Measurements from ENCODE around the gene ACP2. TPM values are rescaled to one million over a fixed set of nuclear protein-coding genes. Genes with fewer than 3 reads are reported as not detected.

ACP2 gene
- total RNA-seq, 6 experiments from 2014 or later = 53.3 to 173 (median 64.1) TPM

GRCh38 chr11:47241841-47242301 lies 6.7 kb downstream of the ACP2 start:
- Histone ChIP-seq H3K27ac (no peak overlapping the region), H3K9me3 (no peaks in the 10 kb centered on the region), H3K27me3 (no peaks in the 10 kb centered on the region), H3K4me1 (peaks cover 2 to 44% (median 27%) of the 10 kb centered on the region in 4 donors), H3K36me3 (peaks cover 4 to 53% (median 26%) of the 10 kb centered on the region in 4 donors), H3K4me3 (no peak overlapping the region)
- no peak for DNase-seq
- no peak for ATAC-seq
- intact Hi-C loops (cut with DNase I) = no loop called here
- 76% methylated on average over 3 of the region's 3 CpGs for WGBS (ENCODE audit: insufficient coverage, low coverage, low lambda C conversion rate, missing lambda C conversion rate)
- no peak for TF ChIP-seq CTCF (IDR thresholded peaks at IDR 0.05)

GRCh38 chr11:47239852-47240251 lies 8.8 kb downstream of the ACP2 start:
- H3K4me1 ChIP-seq = peaks cover 2 to 29% (median 12%) of the 10 kb centered on the region in 4 donors
- no peak for DNase-seq
- WGBS (ENCODE audit: insufficient coverage, low coverage, low lambda C conversion rate, missing lambda C conversion rate) = 100% methylated on average over 1 of the region's 10 CpGs
- H3K27me3 ChIP-seq = no peaks in the 10 kb centered on the region
- H3K27ac ChIP-seq = peak overlapping the region in 1 of 3 donors; percentile 39
- ATAC-seq = no peak
- H3K36me3 ChIP-seq = peaks cover 4 to 50% (median 22%) of the 10 kb centered on the region in 4 donors
- TF ChIP-seq POLR2A (IDR thresholded peaks at IDR 0.05) (no peak), CTCF (IDR thresholded peaks at IDR 0.05) (no peak)
- no peak overlapping the region for H3K4me3 ChIP-seq
- H3K9me3 ChIP-seq = no peaks in the 10 kb centered on the region
- intact Hi-C loops (cut with DNase I) = no loop called here

- Histone ChIP-seq H3K27me3 (no peaks in the 10 kb centered on the region), H3K36me3 (peaks cover 4 to 23% (median 14%) of the 10 kb centered on the region in 4 donors), H3K9me3 (no peaks in the 10 kb centered on the region), H3K4me3 (no peak overlapping the region), H3K27ac (no peak overlapping the region), H3K4me1 (peaks cover 0 to 23% (median 6%) of the 10 kb centered on the region in 4 donors)
- WGBS (ENCODE audit: insufficient coverage, low coverage, low lambda C conversion rate, missing lambda C conversion rate) = 86% methylated on average over 3 of the region's 5 CpGs
- intact Hi-C loops (cut with DNase I) = no loop called here
- ATAC-seq (no peak), DNase-seq (no peak)
- no peak for TF ChIP-seq CTCF (IDR thresholded peaks at IDR 0.05)
- no peak for TF ChIP-seq POLR2A (IDR thresholded peaks at IDR 0.05)
Observed at GRCh38 chr11:47236482-47236881, 12.1 kb downstream of the ACP2 start.

- peak overlapping the region in 2 of 3 donors; percentile 37 to 83 for H3K27ac ChIP-seq
- ATAC-seq = no peak
- peak in 1 of 3 donors; percentile 45 for DNase-seq
- H3K27me3 ChIP-seq = no peaks in the 10 kb centered on the region
- intact Hi-C loops (cut with DNase I) = no loop called here
- no peaks in the 10 kb centered on the region for H3K9me3 ChIP-seq
- peaks cover 2 to 11% (median 7%) of the 10 kb centered on the region in 4 donors for H3K36me3 ChIP-seq
- TF ChIP-seq CTCF (IDR thresholded peaks at IDR 0.05) = no peak
- TF ChIP-seq POLR2A (IDR thresholded peaks at IDR 0.05) = no peak
- H3K4me3 ChIP-seq = no peak overlapping the region
- H3K4me1 ChIP-seq = peaks cover 0 to 23% (median 6%) of the 10 kb centered on the region in 4 donors
- WGBS (ENCODE audit: insufficient coverage, low coverage, low lambda C conversion rate, missing lambda C conversion rate) = 85% methylated on average over 4 of the region's 12 CpGs
Observed at GRCh38 chr11:47235163-47235562, 13.5 kb downstream of the ACP2 start.
